Transverse colon (tissue), 4 donors: ENCODE data around the gene IGSF9. TPM values are rescaled to one million over a fixed set of nuclear protein-coding genes. Genes with fewer than 3 reads are reported as not detected.

Experiments
- DNase-seq: peaks from one replicate; pipeline ENCODE4 v3.0.0-alpha.2; 2019
- H3K27ac ChIP-seq, 4 donors: fragments of 200-600 bp; sonication (generic); 2 replicates each; pipeline ENCODE4 v1.5.1; 2016 to 2018; ENCODE audit warnings: inconsistent platforms in 4 of 4
- H3K27me3 ChIP-seq: fragments of 200-600 bp; sonication (generic); 2 replicates; pipeline ENCODE4 v1.5.1; 2017; ENCODE audit warnings: inconsistent platforms
- H3K36me3 ChIP-seq, 4 donors: fragments of 200-600 bp; sonication (generic); 2 replicates each; pipeline ENCODE4 v1.5.1; 2017 to 2019; ENCODE audit warnings: inconsistent platforms in 4 of 4
- H3K4me1 ChIP-seq, 4 donors: fragments of 200-600 bp; sonication (generic); 2 replicates each; pipeline ENCODE4 v1.5.1; 2017 to 2020; ENCODE audit warnings: inconsistent platforms in 4 of 4
- H3K4me3 ChIP-seq, 4 donors: fragments of 200-600 bp; sonication (generic); 1 replicate in 1 of 4; 2 replicates in 3 of 4; pipeline versions ENCODE4 v1.5.1 to v1.6.1; 2017 to 2019; ENCODE audit warnings: inconsistent platforms in 4 of 4
- H3K9me3 ChIP-seq, 2 donors: fragments of 200-600 bp; sonication (generic); 2 replicates each; pipeline ENCODE4 v1.5.1; 2017 to 2019; ENCODE audit warnings: inconsistent platforms in 2 of 2
- EP300 ChIP-seq: sonication (generic); formaldehyde crosslinking; IDR thresholded peaks from one replicate; pipeline ENCODE4 v1.6.1; 2017; ENCODE audit warnings: antibody characterized with exemption, low read depth
- POLR2A ChIP-seq: fragments of 450-650 bp; IDR thresholded peaks from one replicate; pipeline ENCODE4 v1.6.1; 2016; ENCODE audit warnings: antibody characterized with exemption, mild to moderate bottlenecking, moderate library complexity
- POLR2AphosphoS5 ChIP-seq, 3 donors: sonication (generic); formaldehyde crosslinking; IDR thresholded peaks; one replicate each; pipeline ENCODE4 v1.6.1; 2016; ENCODE audit warnings: antibody characterized with exemption in 3 of 3
- WGBS, 2 donors: methylation state at CpG; one replicate each; pipeline ENCODE4 v1.1.5; 2018; ENCODE audit warnings: low coverage in 1 of 2; 5-methylcytosine and 5-hydroxymethylcytosine counted together
- in situ Hi-C, 4 donors: fragments of 200-750 bp; cut with MboI; loops; one replicate each; pipeline versions ENCODE4 v1.15.0 to v1.15.1; 2017; ENCODE audit warnings: low sequenced_read_pairs in 3 of 4, low pct_ligation_motif_present in 1 of 4, low pct_unique_long_range_greater_than_20kb in 1 of 4
- intact Hi-C: fragments of 100-400 bp; cut with DNase I; formaldehyde crosslinking; loops from one replicate; pipeline ENCODE4 v1.15.1; 2023; ENCODE audit warnings: low total_unique reads
- total RNA-seq, 4 donors: library from RNA; depleted of rRNA; stranded (reverse); fragments of >200 nt; gene quantifications; one replicate each; pipeline ENCODE4 v1.1.0, GENCODE V29; 2016
- TF ChIP-seq, protein P1 (sequence below), 5 experiments: fragments of 200-600 bp in 3 of 5; fragments of 450-650 bp in 2 of 5; sonication (generic) in 3 of 5; IDR thresholded peaks; 1 replicate in 2 of 5; 2 replicates in 3 of 5; pipeline ENCODE4 v1.5.1; 2016 to 2017; ENCODE audit warnings: antibody characterized with exemption in 5 of 5, inconsistent platforms in 3 of 5, mild to moderate bottlenecking in 2 of 5, moderate library complexity in 1 of 5

The IGSF9 gene
- total RNA-seq, 4 donors from 2014 or later = 40.7 to 137 (median 81.3) TPM

DNA sequence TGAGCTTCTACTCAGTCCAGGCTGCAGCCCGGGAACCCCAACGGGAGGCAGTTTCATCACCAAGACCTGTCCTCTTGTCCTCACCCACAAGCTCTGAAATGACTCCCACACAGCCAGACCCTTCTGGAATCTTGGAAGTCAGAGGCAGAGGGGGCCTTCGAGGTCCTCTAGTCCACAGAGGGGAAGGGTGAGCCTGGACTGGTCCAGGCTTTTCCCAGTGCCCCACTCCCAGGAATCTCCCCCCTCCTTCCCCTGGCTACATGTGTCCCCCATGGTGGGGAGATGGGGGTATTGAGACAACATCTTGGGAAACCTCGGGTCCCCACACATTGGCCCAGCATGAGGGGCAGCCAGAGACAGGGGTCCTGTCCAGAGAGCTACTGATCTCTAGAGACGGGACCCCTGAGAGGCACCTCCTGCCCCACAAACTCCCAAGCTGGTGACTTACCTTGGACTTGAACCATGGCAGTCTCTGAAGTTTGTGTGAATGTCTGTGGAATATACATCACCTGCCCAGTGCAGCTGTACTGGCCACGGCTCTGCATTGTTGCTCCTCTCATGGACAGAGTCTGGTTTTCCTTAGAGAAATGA lies 28.0 kb upstream of the IGSF9 start:
- WGBS, 2 donors = 78% methylated on average over 6 of the region's 6 CpGs; no CpG with 5 or more reads in 1 of the 2 donors
- Histone ChIP-seq H3K27me3 (no peaks in the 10 kb centered on the region), H3K27ac (no peak overlapping the region), H3K36me3 (no peaks in the 10 kb centered on the region), H3K4me1 (peaks cover 11 to 27% (median 13%) of the 10 kb centered on the region in 4 donors), H3K9me3 (no peaks in the 10 kb centered on the region), H3K4me3 (no peak overlapping the region)
- in situ Hi-C loops = no loop called here
- intact Hi-C loops = loop anchor here (10.0 kb wide), 1 partner anchor 1199 kb away; the partner anchor contains the start of gene OR6N1
- DNase-seq = no peak
- TF ChIP-seq, protein P1, sequence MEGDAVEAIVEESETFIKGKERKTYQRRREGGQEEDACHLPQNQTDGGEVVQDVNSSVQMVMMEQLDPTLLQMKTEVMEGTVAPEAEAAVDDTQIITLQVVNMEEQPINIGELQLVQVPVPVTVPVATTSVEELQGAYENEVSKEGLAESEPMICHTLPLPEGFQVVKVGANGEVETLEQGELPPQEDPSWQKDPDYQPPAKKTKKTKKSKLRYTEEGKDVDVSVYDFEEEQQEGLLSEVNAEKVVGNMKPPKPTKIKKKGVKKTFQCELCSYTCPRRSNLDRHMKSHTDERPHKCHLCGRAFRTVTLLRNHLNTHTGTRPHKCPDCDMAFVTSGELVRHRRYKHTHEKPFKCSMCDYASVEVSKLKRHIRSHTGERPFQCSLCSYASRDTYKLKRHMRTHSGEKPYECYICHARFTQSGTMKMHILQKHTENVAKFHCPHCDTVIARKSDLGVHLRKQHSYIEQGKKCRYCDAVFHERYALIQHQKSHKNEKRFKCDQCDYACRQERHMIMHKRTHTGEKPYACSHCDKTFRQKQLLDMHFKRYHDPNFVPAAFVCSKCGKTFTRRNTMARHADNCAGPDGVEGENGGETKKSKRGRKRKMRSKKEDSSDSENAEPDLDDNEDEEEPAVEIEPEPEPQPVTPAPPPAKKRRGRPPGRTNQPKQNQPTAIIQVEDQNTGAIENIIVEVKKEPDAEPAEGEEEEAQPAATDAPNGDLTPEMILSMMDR (IDR thresholded peaks at IDR 0.05) = no peak
- TF ChIP-seq EP300 (no peak), POLR2A (no peak), POLR2AphosphoS5 (IDR thresholded peaks at IDR 0.05) (no peak)

DNA sequence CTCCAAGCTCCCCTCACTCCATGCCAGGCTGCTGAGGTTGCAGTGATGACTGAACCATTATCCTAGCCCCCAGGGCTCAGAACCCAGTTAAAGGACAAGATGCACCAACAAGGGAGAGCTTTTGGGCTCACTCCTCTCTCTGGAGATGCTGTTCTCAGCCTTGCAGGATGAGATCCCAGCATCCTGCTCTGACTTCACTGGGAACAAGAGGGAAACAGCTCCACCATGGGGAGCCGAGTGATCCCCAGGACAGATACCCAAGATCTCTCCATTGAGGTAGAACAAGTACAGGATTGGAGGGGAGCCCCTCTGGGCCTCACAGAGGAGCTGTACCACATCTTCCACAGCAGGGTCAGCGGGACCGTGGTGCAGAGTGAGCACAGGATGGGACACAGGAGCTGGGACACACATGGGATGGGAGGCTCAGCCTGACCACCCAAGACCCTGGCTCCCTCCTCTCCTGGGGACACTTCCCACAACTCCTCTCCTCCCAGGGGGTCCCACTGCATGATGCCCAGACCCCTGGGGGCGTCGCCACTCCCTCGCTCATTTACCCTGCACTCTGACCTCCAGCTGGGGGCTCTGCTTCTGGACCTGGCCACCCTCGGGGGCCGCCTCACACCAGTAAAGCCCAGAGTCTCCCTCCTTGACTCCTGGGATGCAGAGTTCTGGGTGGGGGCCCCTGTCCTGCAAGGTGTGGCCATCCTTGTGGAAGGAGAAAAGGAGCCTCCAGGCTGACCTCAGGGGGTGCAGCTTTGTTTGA lies 27.2 kb upstream of the IGSF9 start:
- no peak overlapping the region for H3K27ac ChIP-seq
- no peaks in the 10 kb centered on the region for H3K36me3 ChIP-seq
- no peak overlapping the region for H3K4me3 ChIP-seq
- H3K4me1 ChIP-seq = peaks cover 11 to 27% (median 13%) of the 10 kb centered on the region in 4 donors
- H3K27me3 ChIP-seq = no peaks in the 10 kb centered on the region
- in situ Hi-C loops (no loop called here), intact Hi-C loops (loop anchor here (10.0 kb wide), 1 partner anchor 1198 kb away; the partner anchor contains the start of gene OR6N1)
- DNase-seq = no peak
- TF ChIP-seq EP300 (no peak), POLR2A (no peak), POLR2AphosphoS5 (IDR thresholded peaks at IDR 0.05) (no peak)
- TF ChIP-seq, protein P1 (IDR thresholded peaks at IDR 0.05) = no peak
- no peaks in the 10 kb centered on the region for H3K9me3 ChIP-seq
- WGBS, 2 donors = 99% methylated on average over 8 of the region's 8 CpGs; no CpG with 5 or more reads in 1 of the 2 donors

DNA sequence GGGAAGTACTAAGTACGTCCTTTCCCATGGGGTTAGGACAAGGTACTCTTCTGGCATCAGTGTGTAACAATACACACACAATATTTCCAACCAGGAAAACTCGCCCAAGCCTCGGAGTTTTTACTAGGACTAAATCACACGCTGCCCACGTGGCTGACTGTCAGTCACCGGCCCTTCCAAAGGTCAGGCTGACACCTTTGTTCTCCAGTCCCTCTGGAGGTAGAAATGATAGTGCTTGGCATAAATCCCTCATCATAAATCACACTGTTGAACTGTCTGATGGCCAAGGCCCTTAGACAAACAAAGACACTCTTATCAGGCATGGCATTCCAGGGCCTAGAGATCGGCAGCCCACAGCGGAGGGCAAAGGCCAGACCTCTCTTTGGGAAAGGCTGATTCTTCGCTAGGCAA lies 25.5 kb upstream of the IGSF9 start:
- peak in 2 of 3 donors; percentile 60 to 66 for TF ChIP-seq POLR2AphosphoS5 (IDR thresholded peaks at IDR 0.05)
- TF ChIP-seq EP300 = no peak
- TF ChIP-seq, protein P1 (IDR thresholded peaks at IDR 0.05) = peak in 3 of 5 experiments; percentile 11 to 73 (median 49)
- H3K36me3 ChIP-seq = no peaks in the 10 kb centered on the region
- 51% methylated on average over 9 of the region's 9 CpGs; no CpG with 5 or more reads in 1 of the 2 donors for WGBS, 2 donors
- H3K27ac ChIP-seq = peak overlapping the region; percentile 53 to 67 (median 59)
- H3K4me1 ChIP-seq = peaks cover 11 to 27% (median 13%) of the 10 kb centered on the region in 4 donors
- intact Hi-C loops (loop anchor here (10.0 kb wide), 1 partner anchor 1196 kb away; the partner anchor contains the start of gene OR6N1), in situ Hi-C loops (no loop called here)
- no peaks in the 10 kb centered on the region for H3K27me3 ChIP-seq
- peak; percentile 88 for DNase-seq
- no peak overlapping the region for H3K4me3 ChIP-seq
- no peaks in the 10 kb centered on the region for H3K9me3 ChIP-seq

DNA sequence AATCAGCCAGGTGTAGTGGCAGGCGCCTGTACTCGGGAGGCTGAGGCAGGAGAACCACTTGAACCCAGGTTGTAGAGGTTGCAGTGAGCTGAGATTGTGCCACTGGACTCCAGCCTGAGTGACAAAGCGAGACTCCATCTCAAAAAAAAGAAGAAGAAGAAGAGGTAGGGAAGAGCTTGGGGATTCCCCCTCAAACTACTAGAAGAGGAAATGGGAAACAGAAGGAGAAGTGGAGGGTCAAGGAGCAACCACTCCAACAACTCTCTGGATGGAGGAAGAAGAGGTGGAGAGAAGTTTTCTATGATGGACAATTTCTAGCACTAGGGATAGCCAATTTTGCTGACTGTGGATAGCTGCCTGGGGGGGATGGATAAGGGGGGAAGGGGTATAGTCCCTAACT lies 23.5 kb upstream of the IGSF9 start:
- WGBS, 2 donors = 91 to 96% methylated on average over 3 of the region's 3 CpGs
- no peaks in the 10 kb centered on the region for H3K36me3 ChIP-seq
- H3K4me1 ChIP-seq = peaks cover 11 to 27% (median 13%) of the 10 kb centered on the region in 4 donors
- in situ Hi-C loops (no loop called here), intact Hi-C loops (no loop called here)
- no peak overlapping the region for H3K27ac ChIP-seq
- TF ChIP-seq EP300 (no peak), POLR2AphosphoS5 (IDR thresholded peaks at IDR 0.05) (no peak), POLR2A (no peak)
- TF ChIP-seq, protein P1 (IDR thresholded peaks at IDR 0.05) = no peak
- DNase-seq = no peak
- H3K9me3 ChIP-seq = no peaks in the 10 kb centered on the region
- H3K27me3 ChIP-seq = no peaks in the 10 kb centered on the region
- no peak overlapping the region for H3K4me3 ChIP-seq
